AG09309 (cell line): ENCODE results near the gene ABLIM1.
A peak's percentile ranks its signal among the peaks of the same experiment; 100 is the strongest.

ENCODE experiments used
- DNase-seq: peaks from one replicate; pipeline ENCODE4 v3.0.0-alpha.2; 2010; ENCODE audit warnings: low read depth
- H3K4me3 ChIP-seq: 2 replicates; pipeline ENCODE4 v1.5.1; 2011; ENCODE audit warnings: mild to moderate bottlenecking, low read depth, low read length, moderate library complexity; ENCODE audit not compliant: control insufficient read depth
- CTCF ChIP-seq: IDR thresholded peaks from 2 replicates; pipeline ENCODE4 v1.5.1; 2011; ENCODE audit warnings: mild to moderate bottlenecking, low read depth, low read length, inconsistent platforms; ENCODE audit not compliant: insufficient read depth, control insufficient read depth; ENCODE audit errors: missing control alignments

ABLIM1 gene

GRCh38 chr10:114448897-114449296 is 209.2 kb downstream of the ABLIM1 start:
- no peak for DNase-seq
- H3K4me3 ChIP-seq: no peak overlapping the region
- TF ChIP-seq CTCF: no peak

- TF ChIP-seq CTCF: no peak
- DNase-seq: no peak
- H3K4me3 ChIP-seq: no peak overlapping the region
Observed at GRCh38 chr10:114445332-114445731, 212.7 kb downstream of the ABLIM1 start.

GRCh38 chr10:114444819-114445218 is 213.3 kb downstream of the ABLIM1 start:
- DNase-seq: no peak
- H3K4me3 ChIP-seq: no peak overlapping the region
- TF ChIP-seq CTCF: no peak

- DNase-seq: no peak
- no peak for TF ChIP-seq CTCF
- no peak overlapping the region for H3K4me3 ChIP-seq
Observed at GRCh38 chr10:114442091-114442630, 215.9 kb downstream of the ABLIM1 start.

- no peak for TF ChIP-seq CTCF
- DNase-seq: no peak
Observed at GRCh38 chr10:114441107-114441506, 217.0 kb downstream of the ABLIM1 start.

GRCh38 chr10:114437473-114438292 is 220.4 kb downstream of the ABLIM1 start:
- H3K4me3 ChIP-seq: no peak overlapping the region
- DNase-seq: no peak
- peak; percentile 68 for TF ChIP-seq CTCF

More at GRCh38 chr10:114441107-114441506, 217.0 kb downstream of the ABLIM1 start:
- H3K4me3 ChIP-seq: no peak overlapping the region

- H3K4me3 ChIP-seq: no peak overlapping the region
- no peak for DNase-seq
- TF ChIP-seq CTCF: no peak
Observed at GRCh38 chr10:114436941-114437340, 221.1 kb downstream of the ABLIM1 start.
